Measurements from ENCODE around the gene TMEM168.
"Not testable (repeated sequence)": the region's sequence is repeated elsewhere in the genome, so short reads cannot be mapped to it uniquely, and the experiment has no call there.

Gene TMEM168

DNA sequence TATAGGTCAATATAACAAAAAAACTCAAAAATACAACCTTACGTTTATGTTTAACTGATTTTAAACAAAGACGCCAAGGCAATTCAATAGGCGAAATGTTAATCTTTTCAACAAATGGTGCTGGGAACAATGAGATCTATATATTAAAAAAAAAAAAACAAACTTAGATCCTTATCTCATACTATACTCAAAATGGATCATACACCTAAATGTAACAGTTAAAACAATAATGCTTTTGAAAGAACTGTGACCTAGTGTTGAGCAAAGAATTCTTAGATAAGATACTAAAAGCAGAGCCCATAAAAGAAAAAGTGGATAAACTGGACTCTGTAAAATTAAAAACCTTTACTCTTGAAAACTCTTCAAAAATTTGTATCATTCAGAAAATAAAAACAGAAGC is 8.6 kb downstream of the TMEM168 start:
- no peak for DNase-seq (ENCODE audit: low spot score)

GRCh38 chr7:112781110-112781509 is 9.1 kb downstream of the TMEM168 start:
- no peak for DNase-seq (ENCODE audit: low spot score)

DNA sequence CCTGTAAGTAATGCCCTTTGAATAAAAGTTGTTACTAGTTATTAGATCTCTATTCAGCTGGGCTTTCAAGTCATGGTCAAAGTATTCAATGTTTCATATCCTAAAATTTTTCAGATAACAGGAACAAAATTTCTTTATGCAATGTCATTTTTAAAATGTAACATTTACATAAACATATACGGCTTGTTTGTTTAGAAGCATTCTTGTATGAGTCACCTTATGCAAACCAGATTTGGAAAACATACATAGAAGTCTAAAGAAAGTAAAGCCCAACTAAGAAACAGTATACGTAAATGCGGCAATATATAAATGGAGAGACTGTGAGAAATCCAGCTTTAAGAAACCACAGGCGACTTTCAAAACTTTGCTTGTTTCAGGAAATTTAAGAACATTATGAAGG is 10.5 kb downstream of the TMEM168 start:
- DNase-seq (ENCODE audit: low spot score): no peak

GRCh38 chr7:112777406-112777805 is 12.8 kb downstream of the TMEM168 start:
- no peak for DNase-seq (ENCODE audit: low spot score)

DNA sequence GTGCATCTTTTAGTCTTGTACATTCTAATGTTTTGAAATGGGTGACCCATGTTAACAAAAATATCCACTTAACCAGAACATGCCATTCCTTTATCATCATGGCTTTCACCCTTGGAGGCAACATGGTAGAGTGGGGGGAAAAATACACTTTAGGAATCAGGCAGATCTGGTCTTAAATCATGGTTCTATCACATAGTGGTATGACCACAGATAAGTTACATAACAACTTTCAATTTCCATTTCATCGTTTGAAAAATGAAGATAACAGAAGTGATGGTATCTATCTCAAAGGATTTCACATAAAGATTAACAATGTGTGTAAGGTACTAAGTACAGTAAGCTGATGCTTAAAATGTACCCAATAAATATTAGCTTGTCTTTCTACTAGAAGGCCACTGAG is 19.0 kb downstream of the TMEM168 start:
- DNase-seq (ENCODE audit: low spot score): no peak

DNA sequence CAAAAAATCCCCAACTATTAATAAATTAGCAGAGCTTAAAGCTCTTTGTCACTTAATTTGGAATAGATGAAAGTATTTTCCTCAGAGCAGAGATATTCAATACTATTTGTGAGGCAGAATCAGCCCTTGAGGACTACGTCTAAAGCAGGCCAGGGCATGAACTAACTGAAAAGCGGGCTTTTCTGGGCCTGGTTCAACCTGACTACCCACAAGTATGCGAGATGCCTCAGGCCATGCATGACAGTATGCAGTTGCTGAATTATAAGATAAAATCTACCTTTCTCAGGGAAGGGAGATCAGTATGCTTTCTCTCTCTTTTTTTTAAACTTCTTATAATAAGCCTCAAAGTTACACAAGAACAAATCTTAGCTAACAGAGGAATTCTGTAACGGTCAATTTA is 20.1 kb downstream of the TMEM168 start:
- DNase-seq (ENCODE audit: low spot score): no peak

GRCh38 chr7:112765105-112765504 is 25.1 kb downstream of the TMEM168 start:
- no peak for DNase-seq (ENCODE audit: low spot score)

GRCh38 chr7:112763996-112764395 is 26.2 kb downstream of the TMEM168 start:
- DNase-seq (ENCODE audit: low spot score): no peak

- no peak for DNase-seq (ENCODE audit: low spot score)
Measured at GRCh38 chr7:112763298-112763697, 26.9 kb downstream of the TMEM168 start.

- DNase-seq (ENCODE audit: low spot score): no peak
Measured at GRCh38 chr7:112759905-112760304, 30.3 kb downstream of the TMEM168 start.

GRCh38 chr7:112757337-112757736 is 32.9 kb downstream of the TMEM168 start:
- no peak for DNase-seq (ENCODE audit: low spot score)

GRCh38 chr7:112753298-112753697 is 36.9 kb downstream of the TMEM168 start:
- no peak for DNase-seq (ENCODE audit: low spot score)

DNA sequence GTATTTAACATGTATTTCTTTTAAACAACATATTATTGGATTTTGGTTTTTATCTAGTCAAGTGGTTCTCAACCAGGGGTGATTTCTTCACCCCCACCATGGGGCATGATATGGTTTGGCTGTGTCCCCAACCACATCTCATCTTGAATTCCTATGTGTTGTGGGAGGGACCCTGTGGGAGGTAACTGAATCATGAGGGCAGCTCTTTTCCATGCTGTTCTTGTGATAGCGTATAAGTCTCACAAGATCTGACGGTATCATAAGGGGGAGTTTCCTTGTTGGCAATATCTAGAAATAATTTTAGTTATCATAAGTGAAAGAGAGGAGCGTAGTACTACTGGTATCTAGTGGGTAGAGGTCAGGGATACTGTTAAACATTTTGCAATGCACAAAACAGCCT is 37.6 kb downstream of the TMEM168 start:
- no peak for DNase-seq (ENCODE audit: low spot score)

GRCh38 chr7:112749775-112750174 is 40.4 kb downstream of the TMEM168 start:
- DNase-seq (ENCODE audit: low spot score): no peak

DNA sequence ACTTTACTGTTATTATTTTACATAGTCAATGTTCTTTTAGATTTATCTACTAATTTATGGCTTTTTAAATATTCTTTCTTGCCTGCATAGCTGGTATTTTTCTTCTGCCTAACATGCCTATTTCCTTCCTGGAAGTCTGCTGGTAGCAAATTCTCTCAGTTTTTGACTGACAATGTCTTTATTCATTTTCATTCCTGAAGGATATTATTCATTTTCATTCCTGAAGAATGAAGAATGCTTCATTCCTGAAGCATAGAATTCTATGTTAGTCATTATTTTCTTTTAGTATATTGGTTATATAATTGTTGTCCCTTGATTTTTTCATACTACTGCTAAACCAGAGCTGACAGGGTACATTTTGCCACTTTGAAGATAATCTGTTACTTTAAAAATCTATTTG is 41.8 kb downstream of the TMEM168 start:
- no peak for DNase-seq (ENCODE audit: low spot score)

DNA sequence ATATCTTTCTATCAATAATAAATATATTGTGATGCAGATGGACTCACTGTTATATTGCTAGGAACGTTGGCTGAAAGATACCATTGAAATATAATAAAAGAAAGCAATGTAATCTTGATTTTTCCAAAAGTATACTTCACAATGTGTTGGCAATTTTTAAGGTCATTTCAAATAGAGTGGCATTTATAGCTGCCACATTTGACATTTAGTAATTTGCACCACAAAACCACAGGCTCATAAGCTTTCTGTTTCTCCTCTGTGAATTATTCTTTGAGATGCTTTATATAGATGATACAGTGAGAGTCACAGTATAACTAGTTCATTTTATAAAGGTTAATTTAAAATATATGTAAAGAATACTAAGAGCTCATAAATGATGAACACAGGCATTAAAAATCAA is 44.6 kb downstream of the TMEM168 start:
- DNase-seq (ENCODE audit: low spot score): no peak

DNA sequence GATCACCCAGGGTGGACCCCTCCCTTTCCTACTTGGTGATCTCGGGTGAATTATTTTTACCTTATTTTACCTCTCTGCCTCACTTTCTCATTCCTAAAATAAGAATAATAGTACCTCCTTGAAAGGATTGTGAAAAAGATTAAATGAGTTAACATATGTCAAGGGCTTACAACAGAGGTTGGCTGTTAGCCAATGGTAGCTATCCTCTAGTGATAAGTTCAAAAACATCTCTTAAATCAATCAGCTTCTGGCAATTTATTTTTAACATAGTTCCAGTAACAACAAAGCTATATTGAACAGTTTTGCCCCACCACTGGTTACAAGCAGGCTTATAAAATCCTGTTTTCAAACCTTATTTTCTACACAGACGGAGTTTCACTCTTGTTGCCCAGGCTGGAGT is 45.4 kb downstream of the TMEM168 start:
- no peak for DNase-seq (ENCODE audit: low spot score)

DNA sequence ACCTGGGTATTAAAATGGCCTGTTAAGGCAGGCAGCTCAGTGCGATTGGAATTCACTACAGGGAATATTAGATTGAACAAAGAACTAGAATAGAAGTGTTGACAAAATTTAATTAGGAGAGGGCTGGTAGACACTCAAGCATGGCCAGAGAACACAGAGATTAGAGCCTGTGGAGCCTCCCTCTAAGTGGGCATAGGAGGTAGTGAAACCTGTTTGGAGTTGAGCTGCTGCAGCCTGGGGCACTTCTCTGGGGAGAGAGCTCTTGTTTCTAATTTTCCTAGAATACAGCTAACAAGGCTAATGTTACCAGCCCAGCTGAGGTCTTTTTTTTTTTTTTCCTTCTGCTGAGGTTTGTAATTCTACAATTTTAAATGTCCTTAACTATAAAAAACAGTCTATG is 46.4 kb downstream of the TMEM168 start:
- DNase-seq (ENCODE audit: low spot score): no peak

DNA sequence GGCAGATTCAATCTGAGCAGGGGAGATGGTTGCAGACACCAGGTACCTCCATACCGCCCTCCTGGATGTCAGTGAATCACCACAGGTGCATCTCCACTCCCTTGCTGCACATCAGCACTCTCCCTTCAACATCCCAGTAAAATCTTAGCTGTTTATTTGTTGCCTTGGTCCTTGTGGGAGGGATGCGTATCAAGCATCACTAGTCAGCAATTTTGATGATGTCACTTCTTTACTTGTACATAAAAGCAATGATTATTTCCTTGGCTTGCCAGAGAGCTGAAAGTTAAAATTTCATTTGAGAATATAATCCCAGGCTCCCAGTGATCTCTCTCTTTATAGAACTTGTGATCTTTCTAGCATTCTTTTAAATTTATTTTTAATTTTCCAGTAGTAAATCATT is 49.5 kb downstream of the TMEM168 start:
- no peak for DNase-seq (ENCODE audit: low spot score)

- no peak for DNase-seq (ENCODE audit: low spot score)
Measured at GRCh38 chr7:112739436-112740180, 50.6 kb downstream of the TMEM168 start.

DNA sequence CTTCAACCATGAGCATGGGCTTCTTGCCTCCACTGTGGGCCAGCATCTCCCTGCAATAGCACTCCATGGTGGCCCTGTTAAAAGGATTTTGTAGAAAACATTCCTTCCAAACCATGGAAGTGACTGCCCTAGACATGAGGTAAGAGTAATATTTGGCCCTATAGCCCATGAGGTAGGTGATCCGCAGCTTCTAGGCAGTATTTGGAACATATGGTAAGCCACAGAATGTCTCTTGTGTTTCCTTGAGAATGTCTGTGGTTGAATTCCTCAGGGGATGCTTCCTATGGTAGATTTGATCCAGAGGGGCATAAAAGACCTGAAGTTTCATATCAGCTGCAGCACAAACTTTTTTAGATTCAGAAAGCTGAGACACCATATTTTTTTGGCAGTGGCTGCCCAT is 54.9 kb downstream of the TMEM168 start:
- no peak for DNase-seq (ENCODE audit: low spot score)

GRCh38 chr7:112731324-112731723 is 58.9 kb downstream of the TMEM168 start:
- DNase-seq (ENCODE audit: low spot score): not testable (repeated sequence)

DNA sequence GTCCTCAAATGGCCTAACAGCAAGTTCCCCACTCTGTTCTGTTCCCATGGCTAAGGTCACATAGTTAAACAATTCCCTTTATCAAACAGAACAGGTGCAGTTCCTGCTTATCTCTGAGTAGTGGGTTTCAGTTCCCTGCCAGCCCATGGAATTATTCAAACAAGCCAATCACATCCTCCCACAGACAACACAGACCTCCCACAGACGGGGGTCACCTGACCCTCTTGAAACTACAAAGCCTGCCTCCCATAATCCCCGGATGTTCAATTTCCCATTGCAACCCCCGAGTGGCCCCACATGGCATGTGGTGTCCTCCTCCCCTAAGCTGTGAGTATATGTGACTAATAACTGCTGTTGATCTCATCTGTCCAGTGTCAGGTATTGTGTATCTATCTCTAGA is 64.1 kb downstream of the TMEM168 start:
- no peak for DNase-seq (ENCODE audit: low spot score)

DNA sequence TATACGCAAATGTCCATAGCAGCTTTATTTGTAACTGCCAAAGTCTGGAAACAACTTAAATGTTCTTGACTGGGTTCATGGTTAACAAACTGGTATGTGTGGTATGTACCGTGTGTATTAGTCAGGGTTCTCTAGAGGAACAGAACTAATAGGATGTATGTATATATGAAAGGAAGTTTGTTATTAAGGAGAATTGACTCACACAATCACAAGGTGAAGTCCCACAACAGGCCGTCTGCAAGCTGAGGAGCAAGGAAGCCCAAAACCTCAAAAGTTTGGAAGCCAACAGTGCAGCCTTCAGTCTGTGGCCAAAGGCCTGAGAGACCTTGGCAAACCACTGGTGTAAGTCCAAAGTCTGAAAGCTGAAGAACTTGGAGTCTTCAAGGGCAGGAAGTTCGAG is 66.8 kb downstream of the TMEM168 start:
- no peak for DNase-seq (ENCODE audit: low spot score)

GRCh38 chr7:112721366-112721765 is 68.8 kb downstream of the TMEM168 start:
- no peak for DNase-seq (ENCODE audit: low spot score)
